Activated CD4-positive, CD25-positive, alpha-beta regulatory T cell treated with anti-CD3 and anti-CD28 coated beads, Interleukin-2, amount 50 U/mL, for 24 hours (primary cell): ENCODE data around the gene BTBD10.
A peak's percentile ranks its signal among the peaks of the same experiment; 100 is the strongest.
"Not testable (repeated sequence)": the region's sequence is repeated elsewhere in the genome, so short reads cannot be mapped to it uniquely, and the experiment has no call there.

Source experiments
- ATAC-seq, 2 donors: fragments of 150-1000 bp; cut with Tn5 transposase; one replicate each; pipeline ENCODE4 v1.10.0; 2021; ENCODE audit warnings: mild to moderate bottlenecking in 1 of 2, moderate library complexity in 1 of 2

BTBD10 gene

DNA sequence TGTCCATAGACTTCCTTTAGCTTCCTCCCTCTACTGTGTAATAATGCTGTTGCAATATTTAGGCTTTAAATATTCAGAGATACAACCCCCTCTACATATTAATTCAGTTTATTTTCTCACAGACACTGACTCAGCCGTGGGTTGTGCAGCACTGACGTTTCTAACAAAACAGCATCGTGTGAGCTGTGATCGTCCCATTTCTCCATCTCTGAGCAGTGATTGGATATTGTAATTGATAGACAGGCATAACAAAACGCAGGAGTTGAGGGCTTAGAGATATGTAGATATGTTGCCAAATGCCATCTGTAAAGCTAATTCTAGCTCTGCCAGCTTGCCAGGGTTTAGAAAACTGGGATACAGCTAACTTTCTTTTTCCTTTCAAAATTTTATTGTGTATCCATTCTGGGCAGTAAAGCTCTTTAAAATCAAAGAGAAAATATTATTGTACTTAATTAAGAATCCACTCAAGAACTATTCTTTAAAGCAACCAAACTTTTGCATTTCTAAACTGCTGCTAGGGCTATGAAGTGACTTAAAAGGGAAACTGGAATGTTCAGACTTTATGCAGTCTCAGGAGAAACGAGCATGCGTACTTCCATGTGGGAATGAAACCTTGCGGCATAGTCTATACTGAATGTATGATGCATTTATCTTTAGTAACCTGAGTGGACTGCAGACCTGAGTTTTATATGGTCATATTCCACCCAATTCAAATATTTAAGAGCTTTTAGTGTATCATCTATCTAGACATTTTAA, 22.7 kb downstream of the BTBD10 start:
- ATAC-seq: peak; percentile 94 to 95

DNA sequence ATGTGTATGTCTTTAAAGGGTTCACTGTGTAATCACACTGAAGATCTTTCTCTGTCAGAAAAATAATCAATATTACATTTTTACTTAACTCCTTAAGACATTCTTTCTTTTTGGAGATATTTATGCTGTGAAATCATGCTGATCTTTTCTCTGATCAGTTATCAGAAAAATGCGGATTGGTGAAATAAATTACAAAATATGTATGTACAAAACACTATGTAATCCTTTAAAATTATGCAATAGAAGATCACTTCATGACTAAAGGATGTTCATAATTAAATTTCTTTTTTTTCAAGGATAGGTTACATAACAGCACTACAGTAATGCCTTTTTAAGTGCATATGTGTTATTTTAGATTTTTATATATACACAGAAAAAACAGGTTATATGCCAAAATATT, 24.7 kb downstream of the BTBD10 start:
- ATAC-seq: no peak

DNA sequence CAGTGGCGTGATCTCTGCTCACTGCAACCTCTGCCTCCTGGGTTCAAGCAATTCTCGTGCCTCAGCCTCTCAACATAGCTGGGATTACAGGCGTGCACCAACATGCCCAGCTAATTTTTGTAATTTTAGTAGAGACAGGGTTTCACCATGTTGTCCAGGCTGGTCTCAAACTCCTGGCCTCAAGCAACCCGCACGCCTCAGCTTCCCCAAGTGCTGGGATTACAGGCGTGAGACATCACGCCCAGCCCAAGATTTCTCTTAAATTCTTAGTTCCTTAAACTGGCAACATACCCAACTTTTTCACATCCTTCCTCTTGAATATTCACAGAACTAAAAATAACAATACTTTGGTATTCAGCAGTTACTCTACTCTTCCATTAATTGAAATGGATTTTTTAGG, 26.2 kb downstream of the BTBD10 start:
- not testable (repeated sequence) for ATAC-seq

DNA sequence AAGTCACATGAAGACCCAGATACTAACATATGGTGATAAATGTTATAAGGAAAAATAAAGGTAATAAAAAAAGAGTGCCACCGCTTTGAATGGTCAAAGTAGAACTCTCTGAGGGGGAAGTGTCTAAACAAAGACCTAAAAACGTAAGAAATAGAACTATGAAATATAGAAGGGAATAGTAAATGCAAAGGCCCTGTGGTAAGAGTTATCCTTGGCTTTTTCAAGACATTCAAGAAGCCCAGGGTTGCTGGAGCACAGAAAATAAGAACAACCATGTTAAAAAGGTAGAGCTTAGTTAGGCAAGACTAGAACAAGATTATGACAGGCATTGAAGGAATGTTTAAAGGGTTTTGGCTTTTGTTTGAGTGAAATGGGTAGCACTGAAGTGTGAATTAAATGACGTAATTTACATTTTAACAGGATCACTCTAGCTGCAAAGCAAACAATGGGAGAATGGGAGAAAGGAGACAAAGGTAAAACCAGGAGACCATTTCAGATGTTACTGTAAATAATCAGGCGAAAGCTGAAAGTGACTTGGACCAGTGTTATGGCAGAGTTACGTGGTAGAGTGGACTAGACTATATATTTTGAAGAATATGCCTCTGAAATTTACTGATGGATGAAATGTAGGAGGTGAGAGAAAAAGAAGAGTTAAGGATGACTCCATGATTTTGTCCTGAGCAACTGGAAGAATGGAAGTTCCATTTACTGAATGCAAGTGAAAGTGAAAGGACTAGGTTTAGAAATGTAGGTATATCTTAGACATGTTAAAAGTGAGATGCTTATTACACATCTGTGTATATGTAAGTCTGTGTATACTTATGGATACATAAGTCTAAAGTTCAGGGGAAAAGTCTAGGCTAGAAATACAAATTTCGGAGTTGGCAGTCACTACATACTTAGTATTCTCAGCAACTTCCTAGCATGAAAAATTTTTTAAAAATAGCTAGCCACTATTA, 28.5 kb downstream of the BTBD10 start:
- no peak for ATAC-seq

DNA sequence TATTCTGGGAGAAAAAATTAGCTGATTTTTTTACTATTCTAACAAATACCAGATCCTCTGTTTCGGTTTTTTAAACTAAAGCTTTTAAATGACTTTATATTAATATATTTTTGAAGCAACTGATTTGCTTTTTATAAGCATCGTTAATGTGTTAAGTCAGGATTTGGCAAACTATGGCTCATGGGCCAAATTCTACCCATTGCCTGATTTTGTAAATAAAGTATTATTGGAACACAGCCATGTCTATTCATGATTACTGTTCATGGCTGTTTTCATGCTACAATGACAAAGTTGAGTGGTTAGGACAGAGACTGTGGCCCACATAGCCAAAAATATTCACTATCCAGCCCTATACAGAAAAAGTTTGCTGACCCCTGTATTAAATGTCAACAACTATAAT, 29.6 kb downstream of the BTBD10 start:
- no peak for ATAC-seq

DNA sequence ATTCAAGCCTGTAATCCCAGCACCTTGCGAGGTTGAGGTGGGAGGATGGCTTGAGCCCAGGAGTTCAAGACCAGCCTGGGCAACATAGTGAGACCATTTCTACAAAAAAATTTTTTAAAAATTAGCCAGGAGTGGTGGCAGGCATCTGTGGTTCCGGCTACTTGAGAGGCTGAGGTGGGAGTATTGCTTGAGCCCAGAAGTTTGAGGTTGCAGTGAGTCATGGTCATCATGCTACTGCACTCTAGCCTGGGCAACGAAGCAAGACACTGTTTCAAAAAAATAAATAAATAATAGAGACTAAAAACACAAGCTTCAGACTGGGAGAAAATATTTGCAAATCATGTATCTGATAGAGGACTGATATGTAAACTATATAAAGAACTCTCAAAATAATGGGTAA, 33.2 kb downstream of the BTBD10 start:
- no peak for ATAC-seq

DNA sequence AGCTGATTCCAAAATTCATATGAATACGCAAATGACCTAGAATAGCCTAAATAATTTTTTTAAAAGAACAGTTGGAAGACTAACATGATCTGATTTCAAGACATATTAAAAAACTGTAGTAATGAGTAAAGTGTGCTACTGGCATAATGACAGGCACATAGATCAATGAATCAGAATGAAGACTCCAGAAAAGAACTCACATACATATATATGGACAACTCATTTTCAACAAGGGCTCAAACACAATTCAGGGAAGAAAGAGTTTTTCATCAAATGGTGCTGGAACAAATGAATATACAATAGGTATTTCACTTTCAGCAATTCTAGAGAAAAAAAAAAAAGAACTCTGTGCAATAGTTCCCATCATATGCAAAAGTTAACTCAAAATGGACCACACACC, 33.7 kb downstream of the BTBD10 start:
- no peak for ATAC-seq

DNA sequence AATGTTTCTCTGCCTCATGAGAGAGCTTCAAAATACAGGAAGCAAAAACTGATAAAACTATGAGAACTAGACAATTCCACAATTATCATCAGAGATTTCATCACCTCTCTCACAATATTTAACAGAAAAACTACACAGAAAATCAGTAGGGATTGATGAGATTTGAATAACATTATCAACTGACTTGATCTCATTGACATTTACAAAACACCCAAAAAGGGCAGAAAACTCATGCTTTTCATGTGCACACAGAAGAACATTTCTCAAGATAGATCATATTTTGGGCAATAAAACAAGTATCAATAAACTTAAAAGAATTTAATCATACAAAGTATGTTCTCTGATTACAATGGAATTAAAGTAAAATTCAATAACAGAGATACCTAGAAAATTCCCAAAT, 35.6 kb downstream of the BTBD10 start:
- no peak for ATAC-seq

DNA sequence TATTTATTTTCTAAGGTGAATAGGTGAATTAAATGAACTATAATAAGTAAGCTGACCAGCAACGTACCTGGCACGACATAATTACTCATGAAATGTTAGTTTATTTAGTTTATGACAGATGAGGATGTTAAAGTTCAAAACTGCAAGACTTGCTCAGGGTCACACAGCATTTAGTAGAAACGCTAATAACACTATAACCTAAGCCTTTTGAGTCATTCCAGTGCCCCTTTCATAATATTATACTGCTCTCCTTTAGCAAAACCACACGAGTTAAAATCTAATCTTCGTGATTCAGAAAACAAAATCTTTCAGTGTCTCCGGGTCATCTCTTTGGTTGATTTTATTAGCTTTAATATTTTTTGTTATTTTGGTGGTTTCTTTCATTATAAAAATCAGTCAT, 39.6 kb downstream of the BTBD10 start:
- ATAC-seq: no peak

DNA sequence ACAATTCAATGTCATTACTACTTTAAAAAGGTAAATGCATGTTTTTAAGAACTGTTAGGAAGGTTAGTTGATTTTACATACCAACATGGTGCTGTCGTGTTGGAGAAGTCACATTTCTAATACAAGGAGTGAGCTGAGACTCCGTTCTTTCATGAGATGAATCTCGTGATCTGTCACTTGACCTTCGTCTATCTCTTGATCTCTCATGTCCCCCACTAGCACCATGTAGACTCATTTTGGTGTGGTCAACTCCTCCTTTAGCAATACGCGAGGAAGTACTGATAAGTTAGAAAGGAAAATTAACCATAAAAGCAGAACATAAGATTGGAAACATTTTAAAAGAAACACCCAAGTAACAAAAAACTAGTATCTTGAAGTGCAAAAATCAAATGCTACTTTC, 41.5 kb downstream of the BTBD10 start:
- no peak for ATAC-seq

DNA sequence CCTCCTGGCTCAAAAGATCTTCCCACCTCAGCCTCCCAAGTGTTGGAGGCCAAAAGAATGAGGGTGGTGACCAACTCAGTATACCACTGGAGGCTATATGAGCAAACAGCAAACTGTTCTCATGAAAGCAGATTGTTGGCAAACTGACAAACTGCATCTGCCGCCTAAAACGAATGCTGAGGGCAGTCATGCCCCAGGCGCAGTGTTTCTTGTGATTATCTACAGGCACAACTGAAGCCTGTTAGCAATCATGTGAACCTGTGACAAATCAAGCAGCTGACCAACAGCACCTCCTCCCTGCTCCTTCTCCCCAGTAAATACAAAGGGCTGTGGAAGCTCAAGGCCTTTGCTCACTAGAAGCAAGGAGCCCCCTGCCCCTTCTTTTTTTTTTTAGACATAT, 47.8 kb downstream of the BTBD10 start:
- no peak for ATAC-seq

DNA sequence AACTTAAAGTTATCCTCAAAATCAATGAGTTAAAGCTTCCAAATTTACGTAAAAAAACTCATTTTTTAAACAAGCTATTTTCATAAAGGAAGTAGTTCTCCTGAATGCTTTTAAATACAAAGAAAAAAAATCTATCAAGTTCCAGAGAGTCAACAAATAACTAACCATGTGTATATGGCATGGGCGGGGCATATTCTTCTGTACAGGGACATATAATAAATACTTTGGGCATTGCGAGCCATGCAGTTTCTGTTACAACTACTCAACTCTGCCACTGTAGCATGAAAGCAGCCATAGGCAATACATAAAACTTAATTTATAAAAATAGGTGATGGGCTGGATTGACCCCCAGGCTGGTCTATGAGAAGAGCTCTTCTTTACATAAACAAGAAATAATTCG, 57.8 kb downstream of the BTBD10 start:
- ATAC-seq: no peak

DNA sequence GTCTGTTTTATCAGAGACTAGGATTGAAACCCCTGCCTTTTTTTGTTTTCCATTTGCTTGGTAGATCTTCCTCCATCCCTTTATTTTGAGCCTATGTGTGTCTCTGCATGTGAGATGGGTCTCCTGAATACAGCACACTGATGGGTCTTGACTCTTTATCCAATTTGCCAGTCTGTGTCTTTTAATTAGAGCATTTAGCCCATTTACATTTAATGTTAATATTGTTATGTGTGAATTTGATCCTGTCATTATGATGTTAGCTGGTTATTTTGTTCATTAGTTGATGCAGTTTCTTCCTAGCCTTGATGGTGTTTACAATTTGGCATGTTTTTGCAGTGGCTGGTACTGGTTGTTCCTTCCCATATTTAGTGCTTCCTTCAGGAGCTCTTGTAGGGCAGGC, 64.7 kb downstream of the BTBD10 start:
- ATAC-seq: not testable (repeated sequence)

DNA sequence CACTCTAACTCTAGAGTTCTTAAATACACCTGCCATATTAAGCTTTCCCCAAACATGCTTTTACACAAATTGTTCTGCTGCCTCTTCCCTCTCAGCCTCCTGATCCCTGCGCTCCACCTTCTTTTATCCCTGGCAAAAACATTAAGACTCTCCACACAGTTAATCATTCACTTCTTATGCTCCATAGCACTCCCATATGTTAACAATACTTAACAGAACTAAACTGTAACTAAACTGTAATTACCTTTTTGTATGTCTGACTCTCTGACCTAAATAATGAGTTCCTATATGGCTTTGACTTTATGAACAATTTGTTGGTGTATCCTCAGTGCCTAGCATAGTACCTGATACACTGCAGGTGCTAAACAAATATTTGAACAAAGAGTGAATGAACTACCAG, 71.8 kb downstream of the BTBD10 start:
- no peak for ATAC-seq

DNA sequence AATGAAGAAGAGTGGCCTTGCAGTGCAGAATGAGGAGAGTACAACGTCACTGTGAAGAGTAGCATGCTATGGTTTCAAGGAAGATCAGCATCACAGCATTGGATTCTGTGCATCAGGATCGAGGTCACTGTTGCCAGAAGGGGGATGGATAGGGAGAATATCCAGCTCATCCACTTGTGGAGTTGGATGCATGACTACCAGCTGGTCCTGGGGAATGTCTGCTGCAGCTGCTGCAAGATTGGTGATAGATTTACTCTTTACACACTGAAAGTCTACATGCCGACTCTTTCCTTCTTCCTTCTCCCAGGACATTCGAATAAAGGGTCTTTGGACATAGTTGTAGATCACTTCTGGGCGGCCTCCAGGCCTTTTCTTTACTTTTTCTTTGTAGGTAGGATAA, 74.3 kb downstream of the BTBD10 start:
- no peak for ATAC-seq

DNA sequence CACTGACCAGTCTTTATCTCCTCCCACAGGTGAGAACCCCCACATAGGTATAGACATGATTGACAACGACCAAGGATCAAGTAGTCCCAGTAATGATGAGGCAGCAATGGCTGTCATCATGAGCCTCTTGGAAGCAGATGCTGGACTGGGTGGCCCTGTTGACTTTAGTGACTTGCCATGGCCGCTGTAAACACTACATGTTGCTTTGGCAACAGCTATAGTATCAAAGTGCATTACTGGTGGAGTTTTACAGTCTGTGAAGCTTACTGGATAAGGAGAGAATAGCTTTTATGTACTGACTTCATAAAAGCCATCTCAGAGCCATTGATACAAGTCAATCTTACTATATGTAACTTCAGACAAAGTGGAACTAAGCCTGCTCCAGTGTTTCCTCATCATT, 76.5 kb downstream of the BTBD10 start:
- ATAC-seq: no peak

DNA sequence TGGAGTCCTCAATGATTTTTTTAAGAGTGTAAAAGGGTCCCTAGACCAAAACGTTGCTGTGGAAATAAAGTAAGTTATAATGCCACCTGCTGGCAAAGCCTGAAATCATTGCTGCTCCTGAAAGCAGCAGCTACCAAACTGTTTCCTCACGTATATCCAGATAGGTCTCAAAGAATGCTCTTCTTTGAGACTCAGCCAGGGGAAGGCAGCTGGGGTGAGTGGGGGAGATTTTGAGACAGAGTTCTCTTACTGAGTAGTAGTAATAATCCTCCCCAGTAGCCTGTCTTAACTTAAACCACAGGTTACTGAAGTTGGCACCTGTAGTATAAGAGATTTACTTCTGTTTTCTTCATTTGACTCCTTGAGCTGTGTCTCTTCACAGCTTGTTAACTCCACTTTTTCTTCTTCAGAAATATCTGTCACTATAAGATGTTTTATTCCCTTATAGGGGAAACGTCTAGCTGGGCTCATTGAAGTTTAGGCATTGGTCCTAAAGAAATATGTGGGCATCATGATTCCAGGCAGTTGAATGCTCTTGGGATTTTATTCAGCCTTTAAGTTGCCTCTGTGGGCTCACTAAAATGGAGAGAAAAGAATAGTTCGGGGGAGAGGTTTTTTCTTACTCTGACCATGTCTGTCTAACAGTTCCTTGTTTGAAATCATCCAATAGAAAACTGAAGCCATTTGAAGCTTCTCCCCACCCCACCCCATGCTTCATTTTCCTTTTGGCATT, 77.9 kb downstream of the BTBD10 start:
- no peak for ATAC-seq

DNA sequence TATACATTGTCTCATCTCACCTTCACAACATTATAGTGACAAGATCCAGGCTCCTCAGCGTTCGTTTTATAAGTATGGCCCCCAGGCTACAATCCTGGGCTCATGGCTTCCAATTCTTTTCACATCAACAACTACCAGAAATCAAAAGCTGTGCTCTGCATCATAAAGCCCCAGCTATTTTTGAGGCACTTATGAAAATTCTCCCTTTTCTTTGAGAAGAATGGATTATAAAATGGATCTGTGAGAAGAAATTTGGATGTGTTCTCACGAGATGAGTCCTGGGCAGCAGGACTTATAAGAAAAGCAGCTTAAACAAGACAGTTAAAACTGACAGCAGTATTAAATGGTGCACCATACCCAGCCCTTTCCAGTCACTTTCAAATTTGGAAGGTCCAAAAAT, 80.3 kb downstream of the BTBD10 start:
- no peak for ATAC-seq

DNA sequence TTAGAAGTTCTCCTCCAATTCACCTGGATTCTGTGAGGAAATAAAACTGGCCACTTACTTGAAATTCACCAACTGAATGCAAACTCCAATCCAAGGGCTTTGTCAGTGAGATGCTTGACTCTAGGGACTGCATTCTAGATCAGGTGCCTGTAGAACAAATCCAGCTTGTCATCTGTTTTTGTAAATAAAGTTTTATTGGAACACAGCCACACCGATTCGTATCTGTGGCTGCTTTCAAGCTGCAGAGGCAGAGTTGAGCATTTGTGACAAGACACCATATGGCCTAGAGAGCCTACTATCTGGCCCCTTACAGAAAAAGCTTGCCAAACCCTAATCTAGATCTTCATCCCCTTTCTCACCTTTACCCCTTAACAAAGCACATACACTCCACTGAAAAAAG, 82.3 kb downstream of the BTBD10 start:
- no peak for ATAC-seq

DNA sequence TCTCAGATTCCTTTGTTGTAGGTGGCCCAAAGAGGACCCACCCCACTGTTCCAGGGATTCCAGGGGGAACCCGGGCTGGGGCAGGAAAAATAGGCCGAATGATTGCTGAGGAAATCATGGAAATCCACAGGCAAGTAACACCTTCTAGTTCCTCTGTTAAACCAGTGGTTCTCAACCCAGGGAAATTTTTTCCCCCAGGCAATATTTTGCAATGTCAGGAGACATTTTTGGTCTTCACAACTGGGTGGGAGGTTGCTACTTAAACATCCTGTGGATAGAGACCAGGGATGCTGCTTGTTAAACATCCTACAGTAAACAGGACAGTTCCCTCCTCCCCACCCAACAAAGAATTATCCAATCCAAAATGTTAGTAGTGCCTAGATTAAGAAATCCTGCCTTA, 84.7 kb downstream of the BTBD10 start:
- ATAC-seq: no peak

DNA sequence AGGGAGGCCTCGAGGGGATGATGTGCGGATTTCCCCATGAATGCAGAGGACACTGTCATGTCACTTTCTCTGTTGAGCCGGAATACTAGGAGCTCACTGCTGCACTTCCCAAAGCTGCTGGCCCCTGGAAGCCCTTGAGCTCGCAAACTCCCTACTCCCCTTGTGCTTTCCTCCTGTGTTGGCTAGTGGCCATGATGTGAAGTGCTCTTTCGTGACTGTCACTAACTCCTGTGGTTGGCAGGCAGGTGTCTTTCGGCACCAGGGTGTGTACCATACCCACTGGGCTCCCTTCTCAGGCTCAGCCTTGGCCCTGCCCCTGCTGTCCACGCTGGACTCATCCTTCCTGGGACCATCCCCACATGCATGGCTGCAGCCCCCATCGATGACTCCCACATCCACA, 86.2 kb downstream of the BTBD10 start:
- ATAC-seq: no peak

DNA sequence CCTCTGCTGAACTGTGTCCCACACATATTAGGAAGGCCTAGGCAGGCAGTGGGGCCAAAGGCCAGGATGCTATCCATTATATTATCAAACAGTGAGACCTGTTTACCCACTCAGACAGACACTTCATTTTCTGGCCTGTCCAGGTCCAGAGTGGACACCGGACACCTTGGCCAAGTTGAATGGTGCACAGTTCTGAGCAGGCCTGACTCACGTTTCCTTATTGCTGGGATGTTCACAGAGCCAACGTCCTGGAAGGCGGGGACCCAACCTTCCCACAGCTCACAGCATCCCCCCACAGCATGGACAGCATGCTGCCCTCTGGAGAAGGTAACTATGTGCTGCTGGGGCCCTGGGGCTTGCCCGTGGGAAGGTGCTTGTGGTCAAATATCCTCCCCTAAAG, 86.6 kb downstream of the BTBD10 start:
- ATAC-seq: no peak

DNA sequence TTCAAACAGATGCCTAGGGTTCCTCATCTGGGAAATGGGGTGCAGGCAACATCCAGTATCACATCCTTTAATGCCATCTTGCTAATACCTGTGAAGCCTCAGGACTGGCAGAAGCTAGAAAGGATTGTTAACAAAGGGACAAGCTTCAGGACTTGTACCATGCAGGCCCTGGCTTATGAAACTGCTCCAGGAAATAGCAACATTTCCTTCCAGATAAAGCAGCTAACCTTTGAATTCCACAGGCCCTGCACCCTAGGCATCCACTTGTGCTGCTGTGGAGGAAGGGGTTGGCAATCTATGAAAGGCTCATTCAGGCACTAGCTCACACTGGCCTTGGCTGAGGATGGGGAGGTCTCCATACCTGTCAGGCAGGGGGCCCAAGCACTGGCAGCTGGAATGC, 87.2 kb downstream of the BTBD10 start:
- no peak for ATAC-seq

DNA sequence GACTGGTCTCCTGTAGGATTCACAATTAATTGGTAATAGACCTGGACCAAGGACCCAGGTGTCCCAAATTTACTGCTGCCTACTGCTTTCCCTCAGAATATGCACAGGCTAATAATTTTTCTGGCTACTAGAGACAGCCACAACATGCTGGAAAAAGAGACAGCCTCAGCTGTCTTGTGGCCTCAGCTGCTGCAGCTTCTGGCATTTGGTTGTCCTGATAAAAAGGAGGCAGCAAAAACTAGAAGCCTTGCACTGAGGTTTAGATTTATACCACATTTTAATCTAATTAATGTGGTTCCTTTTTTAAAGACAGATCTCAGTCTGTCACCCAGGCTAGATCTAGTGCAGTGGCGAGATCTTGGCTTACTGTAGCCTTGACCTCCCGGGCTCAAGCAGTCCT, 89.8 kb downstream of the BTBD10 start:
- no peak for ATAC-seq
